Activated CD4-positive, CD25-positive, alpha-beta regulatory T cell treated with anti-CD3 and anti-CD28 coated beads, Interleukin-2, amount 50 U/mL, for 72 hours (primary cell): ENCODE measurements around the gene CLASP2.
A peak's percentile ranks its signal among the peaks of the same experiment; 100 is the strongest.
"Not testable (repeated sequence)": the region's sequence is repeated elsewhere in the genome, so short reads cannot be mapped to it uniquely, and the experiment has no call there.

Source experiments
- DNase-seq: peaks from one replicate; pipeline ENCODE4 v3.0.0; 2021

The CLASP2 gene

GRCh38 chr3:33717866-33718594 is at the start of gene CLASP2:
Gene CLASP2, minus strand, starts transcription at chr3:33718254. Its CDS starts 252 bp downstream, at chr3:33718002.
- DNase-seq = peak; percentile 84

GRCh38 chr3:33758864-33759263 is 40.8 kb upstream of the CLASP2 start:
- DNase-seq = no peak

GRCh38 chr3:33758281-33758680 is 40.2 kb upstream of the CLASP2 start:
- no peak for DNase-seq

- not testable (repeated sequence) for DNase-seq
Observed at GRCh38 chr3:33754391-33754790, 36.3 kb upstream of the CLASP2 start.

- DNase-seq = no peak
Observed at GRCh38 chr3:33751336-33751735, 33.3 kb upstream of the CLASP2 start.

GRCh38 chr3:33750211-33750548 is 32.1 kb upstream of the CLASP2 start:
- no peak for DNase-seq

- no peak for DNase-seq
Observed at GRCh38 chr3:33749546-33750210, 31.6 kb upstream of the CLASP2 start.

GRCh38 chr3:33746416-33747116 is 28.5 kb upstream of the CLASP2 start:
- no peak for DNase-seq

GRCh38 chr3:33737146-33737545 is 19.1 kb upstream of the CLASP2 start:
- no peak for DNase-seq

GRCh38 chr3:33732394-33732793 is 14.3 kb upstream of the CLASP2 start:
- peak; percentile 34 for DNase-seq

- DNase-seq = no peak
Observed at GRCh38 chr3:33729993-33730392, 11.9 kb upstream of the CLASP2 start.

GRCh38 chr3:33724256-33724655 is 6.2 kb upstream of the CLASP2 start:
- no peak for DNase-seq

- DNase-seq = no peak
Observed at GRCh38 chr3:33722626-33723370, 4.7 kb upstream of the CLASP2 start.

- no peak for DNase-seq
Observed at GRCh38 chr3:33722191-33722590, 4.1 kb upstream of the CLASP2 start.

- no peak for DNase-seq
Observed at GRCh38 chr3:33718595-33718907, 497 bp upstream of the CLASP2 start.

- DNase-seq = no peak
Observed at GRCh38 chr3:33717616-33717865, 513 bp downstream of the CLASP2 start.

- DNase-seq = no peak
Observed at GRCh38 chr3:33716227-33716626, 1.8 kb downstream of the CLASP2 start.

GRCh38 chr3:33711100-33711499 is 7.0 kb downstream of the CLASP2 start:
- DNase-seq = no peak

GRCh38 chr3:33706056-33706455 is 12.0 kb downstream of the CLASP2 start:
- DNase-seq = no peak

GRCh38 chr3:33704891-33705290 is 13.2 kb downstream of the CLASP2 start:
- DNase-seq = no peak

- DNase-seq = no peak
Observed at GRCh38 chr3:33699275-33699674, 18.8 kb downstream of the CLASP2 start.

- no peak for DNase-seq
Observed at GRCh38 chr3:33694944-33695343, 23.1 kb downstream of the CLASP2 start.

- no peak for DNase-seq
Observed at GRCh38 chr3:33690341-33690740, 27.7 kb downstream of the CLASP2 start.
